Liver (tissue), 3 donors: ENCODE measurements around the gene TAMALIN.

Experiments
- CTCF ChIP-seq: fragments of 150-350 bp; IDR thresholded peaks from 2 replicates; pipeline ENCODE4 v1.5.1; 2017; ENCODE audit warnings: improper control_type of control experiment, low read depth, low read length; ENCODE audit not compliant: missing input control
- FOXA1 ChIP-seq: IDR thresholded peaks from 2 replicates; pipeline ENCODE4 v1.6.1; 2016; ENCODE audit warnings: antibody characterized with exemption
- HNF4A ChIP-seq, 2 donors: conservative IDR thresholded peaks; 2 replicates each; pipeline ENCODE4 v1.6.1; 2016; ENCODE audit warnings: antibody characterized with exemption in 2 of 2, mild to moderate bottlenecking in 2 of 2
- JUND ChIP-seq, 2 donors: IDR thresholded peaks; 2 replicates each; pipeline ENCODE4 v1.6.1; 2016; ENCODE audit warnings: antibody characterized with exemption in 2 of 2
- MAX ChIP-seq: IDR thresholded peaks from 2 replicates; pipeline ENCODE4 v1.6.1; 2016; ENCODE audit warnings: antibody characterized with exemption
- RAD21 ChIP-seq, 2 donors: IDR thresholded peaks; 2 replicates each; pipeline ENCODE4 v1.6.1; 2016; ENCODE audit warnings: antibody characterized with exemption in 2 of 2, mild to moderate bottlenecking in 2 of 2
- REST ChIP-seq: IDR thresholded peaks from 2 replicates; pipeline ENCODE4 v1.6.1; 2016; ENCODE audit warnings: antibody characterized with exemption, mild to moderate bottlenecking
- RXRA ChIP-seq, 2 donors: IDR thresholded peaks; 2 replicates each; pipeline ENCODE4 v1.6.1; 2017 to 2018; ENCODE audit warnings: antibody characterized with exemption in 2 of 2, mild to moderate bottlenecking in 1 of 2
- TAF1 ChIP-seq: conservative IDR thresholded peaks from 2 replicates; pipeline ENCODE4 v1.6.1; 2016; ENCODE audit warnings: antibody characterized with exemption, mild to moderate bottlenecking
- ZBTB33 ChIP-seq: IDR thresholded peaks from 2 replicates; pipeline ENCODE4 v1.6.1; 2016; ENCODE audit warnings: antibody characterized with exemption
- donor health status: healthy.
- donor health status: healthy.

GRCh38 chr12:51960488-51960887, 46.3 kb upstream of the TAMALIN start:
- TF ChIP-seq CTCF (no peak), REST (no peak), FOXA1 (no peak), MAX (no peak), TAF1 (no peak), JUND (IDR thresholded peaks at IDR 0.05) (no peak), RXRA (IDR thresholded peaks at IDR 0.05) (no peak), RAD21 (IDR thresholded peaks at IDR 0.05) (no peak), ZBTB33 (no peak), HNF4A (conservative IDR thresholded peaks at IDR 0.05) (peak in 1 of 2 donors; percentile 38)
